Large intestine (tissue), 3 donors: ENCODE results near the gene RGS6. TPM values are rescaled to one million over a fixed set of nuclear protein-coding genes. Genes with fewer than 3 reads are reported as not detected.

Experiments
- DNase-seq, 2 donors: peaks; one replicate each; pipeline versions ENCODE4 v3.0.0 to v3.0.0-alpha.2; 2013
- H3K27ac ChIP-seq: one replicate; pipeline ENCODE4 v1.5.1; 2013; ENCODE audit warnings: low read length
- H3K27me3 ChIP-seq: 2 replicates; pipeline ENCODE4 v1.6.1; 2013; ENCODE audit warnings: low read length; ENCODE audit not compliant: control insufficient read depth, insufficient read depth
- H3K36me3 ChIP-seq: 2 replicates; pipeline ENCODE4 v1.6.1; 2013; ENCODE audit warnings: low read length; ENCODE audit not compliant: control insufficient read depth, insufficient read depth
- H3K4me1 ChIP-seq: one replicate; pipeline ENCODE4 v1.6.1; 2013; ENCODE audit warnings: low read length; ENCODE audit not compliant: control insufficient read depth, insufficient read depth
- H3K4me3 ChIP-seq: one replicate; pipeline ENCODE4 v1.5.1; 2013; ENCODE audit warnings: low read length
- H3K9me3 ChIP-seq: one replicate; pipeline ENCODE4 v1.6.1; 2013; ENCODE audit warnings: mild to moderate bottlenecking, low read depth, low read length, moderate library complexity; ENCODE audit not compliant: control insufficient read depth
- WGBS: methylation state at CpG from one replicate; pipeline ENCODE4 v1.1.5; 2013; ENCODE audit warnings: low lambda C conversion rate; ENCODE audit not compliant: insufficient coverage; 5-methylcytosine and 5-hydroxymethylcytosine counted together
- polyA plus RNA-seq: library from polyadenylated mRNA; unstranded; fragments of 120-200 nt; gene quantifications from one replicate; pipeline ENCODE4 v1.2.1, GENCODE V29; 2013

The RGS6 gene
- polyA plus RNA-seq, 1 donor, result 2.7 TPM

DNA sequence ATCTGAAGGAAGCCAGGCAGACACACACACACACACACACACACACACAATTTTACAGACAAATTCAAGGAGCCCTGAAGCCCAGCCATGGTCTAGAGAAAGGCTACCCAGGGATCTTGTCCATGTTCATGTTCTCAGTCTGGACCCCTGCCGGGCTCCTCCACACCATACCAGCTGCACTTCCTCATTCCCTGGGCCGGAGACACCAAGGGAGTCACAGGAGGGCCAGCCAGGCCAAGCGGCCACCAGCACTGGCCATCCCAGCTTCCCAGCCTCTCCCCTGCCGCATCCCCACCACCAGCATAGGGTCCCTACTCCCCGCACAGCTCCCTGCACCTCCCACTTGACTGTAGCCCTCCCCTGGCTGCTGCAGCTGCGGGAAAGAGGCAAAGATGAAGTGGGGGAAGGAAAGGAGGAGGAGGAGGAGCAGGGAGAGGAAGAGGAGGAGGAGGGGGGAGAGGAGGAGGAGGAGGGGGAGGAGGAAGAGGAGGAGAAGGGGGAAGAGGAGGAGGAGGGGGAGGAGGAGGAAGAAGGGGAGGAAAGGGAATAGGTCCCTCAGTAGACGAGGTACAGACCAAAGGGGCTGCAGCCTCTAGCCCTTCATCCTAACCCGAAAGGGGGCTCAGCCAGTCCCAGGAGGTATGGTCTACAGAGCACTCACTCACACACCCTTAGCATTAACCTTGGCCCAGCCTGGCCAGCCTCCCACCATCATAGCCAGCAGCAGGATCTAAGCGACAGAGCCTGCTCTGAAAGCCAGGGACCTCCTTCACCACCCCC is 668.5 kb downstream of the RGS6 start:
- DNase-seq, result no peak
- Histone ChIP-seq H3K9me3 (no peaks in the 10 kb centered on the region), H3K27me3 (peaks cover 9% of the 10 kb centered on the region), H3K27ac (no peak overlapping the region), H3K36me3 (no peaks in the 10 kb centered on the region), H3K4me3 (no peak overlapping the region), H3K4me1 (no peaks in the 10 kb centered on the region)
- WGBS, result no CpG with 5 or more reads among the region's 9 CpGs

DNA sequence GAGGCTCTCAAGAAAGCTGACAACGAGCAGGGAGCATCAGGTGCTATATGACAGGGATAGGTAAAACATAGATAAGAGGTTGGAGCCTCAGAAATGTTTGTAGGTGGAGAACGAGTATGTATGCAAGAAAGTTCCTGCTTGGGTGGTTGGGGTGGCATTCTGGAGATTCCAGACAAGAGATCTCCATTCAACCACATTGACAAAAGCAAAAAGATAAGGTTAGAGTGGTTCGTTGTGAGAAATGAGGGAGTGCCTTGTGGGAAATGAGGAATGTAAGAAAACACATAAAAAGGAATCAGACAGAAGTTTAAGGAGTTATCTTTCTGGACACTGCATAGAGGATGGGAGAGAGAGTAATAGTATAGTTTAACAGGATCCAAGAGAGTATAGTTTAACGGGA is 671.4 kb downstream of the RGS6 start:
- H3K4me1 ChIP-seq, result no peaks in the 10 kb centered on the region
- no peak for DNase-seq
- H3K4me3 ChIP-seq, result no peak overlapping the region
- no peak overlapping the region for H3K27ac ChIP-seq
- 100% methylated on average over 1 of the region's 4 CpGs for WGBS
- no peaks in the 10 kb centered on the region for H3K36me3 ChIP-seq
- H3K27me3 ChIP-seq, result peaks cover 4% of the 10 kb centered on the region
- H3K9me3 ChIP-seq, result no peaks in the 10 kb centered on the region

DNA sequence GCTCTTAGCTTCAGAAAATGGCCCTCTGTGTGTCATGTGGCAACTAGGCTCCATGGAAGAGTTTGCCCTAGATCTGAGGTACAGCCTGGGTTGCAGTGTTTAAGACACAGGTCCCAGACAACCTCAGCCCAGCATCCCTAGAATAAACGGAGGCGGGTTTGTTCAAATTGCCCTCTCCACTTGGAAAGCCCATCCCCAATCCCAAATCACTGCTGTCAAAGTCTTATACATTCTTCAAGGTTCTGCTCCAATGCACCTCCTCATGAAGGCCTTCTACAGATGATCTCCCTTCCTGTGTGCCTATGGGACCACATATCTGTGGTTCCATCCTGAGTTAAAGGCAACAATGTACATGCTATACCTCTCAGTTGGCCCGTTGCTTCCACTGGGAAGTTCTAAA is 671.9 kb downstream of the RGS6 start:
- Histone ChIP-seq H3K27ac (no peak overlapping the region), H3K27me3 (peaks cover 6% of the 10 kb centered on the region), H3K9me3 (no peaks in the 10 kb centered on the region), H3K36me3 (no peaks in the 10 kb centered on the region), H3K4me3 (no peak overlapping the region), H3K4me1 (no peaks in the 10 kb centered on the region)
- DNase-seq, result no peak
- no CpG with 5 or more reads among the region's 3 CpGs for whole genome bisulfite sequencing

DNA sequence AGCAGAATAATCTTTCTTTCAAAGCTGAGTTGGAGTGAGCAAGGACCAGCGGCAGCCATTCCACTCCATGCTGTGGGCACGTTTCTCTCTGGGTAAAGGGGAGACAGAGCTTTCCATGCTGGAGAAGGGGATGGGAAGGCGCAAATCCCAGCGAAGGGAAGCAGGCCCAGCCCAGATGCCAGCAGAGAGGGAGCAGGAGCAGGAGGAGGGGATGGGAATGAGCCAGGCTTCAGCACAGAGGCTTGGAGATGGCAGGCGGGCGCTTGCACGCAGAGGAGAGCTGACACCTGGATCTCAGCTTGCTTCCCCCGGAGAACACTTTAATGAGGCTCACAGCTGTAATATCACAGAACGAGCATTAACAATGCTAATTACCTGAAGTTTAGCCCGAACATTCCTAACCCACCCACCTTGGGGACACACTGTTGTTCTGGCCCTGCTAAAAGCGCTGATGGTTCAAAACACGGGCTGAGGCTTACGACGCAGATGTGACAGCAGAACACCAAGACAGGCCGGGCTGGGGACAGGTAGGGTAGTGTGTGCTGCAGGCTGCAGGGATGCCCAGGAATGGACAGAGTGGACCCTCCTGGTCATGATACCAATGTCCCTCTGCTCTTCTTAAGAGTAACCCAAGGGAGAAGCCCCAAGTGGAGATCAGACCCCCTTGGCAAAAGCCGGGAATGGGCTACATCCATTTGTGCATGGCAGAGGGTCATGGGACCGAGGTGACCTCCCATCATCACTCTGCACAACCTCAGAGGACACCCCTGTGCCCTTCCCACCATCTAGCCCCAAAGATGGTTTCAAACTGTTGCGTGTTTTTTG is 673.1 kb downstream of the RGS6 start:
- no peaks in the 10 kb centered on the region for H3K9me3 ChIP-seq
- WGBS, result 80% methylated on average over 2 of the region's 18 CpGs
- no peak for DNase-seq
- no peak overlapping the region for H3K4me3 ChIP-seq
- H3K36me3 ChIP-seq, result no peaks in the 10 kb centered on the region
- H3K27ac ChIP-seq, result no peak overlapping the region
- H3K27me3 ChIP-seq, result peaks cover 6% of the 10 kb centered on the region
- H3K4me1 ChIP-seq, result no peaks in the 10 kb centered on the region

DNA sequence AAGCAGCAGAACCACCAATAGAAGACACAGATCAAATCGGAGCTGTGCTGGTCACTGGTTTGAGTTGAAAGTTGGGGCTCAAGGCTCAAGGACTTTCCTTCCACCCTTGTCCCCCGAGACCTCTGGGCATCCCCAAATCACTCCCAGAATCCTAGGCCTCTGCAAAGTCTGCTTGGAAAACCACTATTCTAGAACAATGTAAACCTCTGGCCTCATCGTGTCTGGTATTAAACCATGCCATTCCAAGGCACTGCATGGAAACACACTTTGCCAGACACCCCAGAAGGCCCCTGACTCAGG is 673.6 kb downstream of the RGS6 start:
- Histone ChIP-seq H3K36me3 (no peaks in the 10 kb centered on the region), H3K4me1 (no peaks in the 10 kb centered on the region), H3K9me3 (no peaks in the 10 kb centered on the region), H3K27me3 (peaks cover 6% of the 10 kb centered on the region), H3K4me3 (no peak overlapping the region), H3K27ac (no peak overlapping the region)
- DNase-seq, result no peak
- no CpG with 5 or more reads among the region's 3 CpGs for whole genome bisulfite sequencing

DNA sequence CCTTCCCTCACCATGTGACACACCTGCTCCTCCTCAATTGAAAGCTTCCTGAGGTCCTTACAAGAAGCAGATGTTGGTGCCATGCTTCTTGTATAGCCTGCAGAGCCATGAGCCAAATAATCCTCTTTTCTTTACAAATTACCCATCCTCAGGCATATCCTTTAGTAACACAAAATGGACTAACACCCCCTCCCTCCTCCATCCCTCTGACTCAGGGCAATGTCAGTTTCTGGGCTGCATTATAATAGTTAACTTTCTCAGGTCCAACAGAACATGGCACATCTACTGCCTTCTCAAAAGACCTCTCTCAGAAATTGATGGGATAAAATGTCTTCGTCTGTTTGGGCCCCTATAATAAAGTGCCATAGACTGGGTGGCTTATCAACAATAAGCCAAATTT is 674.6 kb downstream of the RGS6 start:
- Histone ChIP-seq H3K27me3 (peaks cover 6% of the 10 kb centered on the region), H3K27ac (no peak overlapping the region), H3K36me3 (no peaks in the 10 kb centered on the region), H3K9me3 (no peaks in the 10 kb centered on the region), H3K4me1 (no peaks in the 10 kb centered on the region), H3K4me3 (no peak overlapping the region)
- WGBS, result no CpG with 5 or more reads among the region's 1 CpG
- DNase-seq, result no peak

DNA sequence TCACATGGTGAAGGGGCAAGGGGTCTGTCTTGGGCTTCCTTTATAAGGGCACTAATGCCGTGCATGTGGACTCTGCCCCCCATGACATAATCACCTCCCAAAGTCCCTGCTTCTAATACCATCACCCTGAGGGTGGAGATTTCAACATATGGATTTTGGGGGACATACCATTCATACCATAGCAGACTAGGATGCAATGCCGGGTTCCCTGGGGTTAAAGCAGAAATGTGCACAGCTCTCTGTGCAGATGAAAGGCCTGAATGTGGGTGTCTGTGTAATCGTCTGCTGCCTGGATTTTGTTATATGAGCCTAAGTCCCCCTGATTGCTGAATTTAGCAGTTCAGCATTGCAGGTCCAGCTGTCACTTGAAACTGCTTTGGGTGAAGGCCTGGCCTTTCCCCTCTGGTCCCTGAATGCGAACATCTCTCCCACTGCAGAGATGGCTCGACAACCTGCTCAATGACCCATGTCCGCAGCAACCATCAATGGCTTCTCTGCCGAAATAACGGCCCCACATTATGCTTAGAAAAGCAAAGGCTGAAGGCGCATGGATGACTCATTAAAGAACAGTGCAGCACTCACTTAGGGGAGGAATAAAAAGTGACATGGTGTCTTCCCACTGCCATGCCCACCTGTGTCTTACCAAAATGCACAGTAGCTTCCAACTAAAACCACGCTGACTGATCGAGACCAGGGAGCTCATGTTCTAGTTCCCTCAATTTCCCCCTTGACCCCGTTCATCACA is 675.3 kb downstream of the RGS6 start:
- peaks cover 6% of the 10 kb centered on the region for H3K27me3 ChIP-seq
- no CpG with 5 or more reads among the region's 12 CpGs for WGBS
- no peak overlapping the region for H3K4me3 ChIP-seq
- H3K36me3 ChIP-seq, result no peaks in the 10 kb centered on the region
- DNase-seq, result no peak
- H3K4me1 ChIP-seq, result no peaks in the 10 kb centered on the region
- H3K27ac ChIP-seq, result no peak overlapping the region
- H3K9me3 ChIP-seq, result no peaks in the 10 kb centered on the region

DNA sequence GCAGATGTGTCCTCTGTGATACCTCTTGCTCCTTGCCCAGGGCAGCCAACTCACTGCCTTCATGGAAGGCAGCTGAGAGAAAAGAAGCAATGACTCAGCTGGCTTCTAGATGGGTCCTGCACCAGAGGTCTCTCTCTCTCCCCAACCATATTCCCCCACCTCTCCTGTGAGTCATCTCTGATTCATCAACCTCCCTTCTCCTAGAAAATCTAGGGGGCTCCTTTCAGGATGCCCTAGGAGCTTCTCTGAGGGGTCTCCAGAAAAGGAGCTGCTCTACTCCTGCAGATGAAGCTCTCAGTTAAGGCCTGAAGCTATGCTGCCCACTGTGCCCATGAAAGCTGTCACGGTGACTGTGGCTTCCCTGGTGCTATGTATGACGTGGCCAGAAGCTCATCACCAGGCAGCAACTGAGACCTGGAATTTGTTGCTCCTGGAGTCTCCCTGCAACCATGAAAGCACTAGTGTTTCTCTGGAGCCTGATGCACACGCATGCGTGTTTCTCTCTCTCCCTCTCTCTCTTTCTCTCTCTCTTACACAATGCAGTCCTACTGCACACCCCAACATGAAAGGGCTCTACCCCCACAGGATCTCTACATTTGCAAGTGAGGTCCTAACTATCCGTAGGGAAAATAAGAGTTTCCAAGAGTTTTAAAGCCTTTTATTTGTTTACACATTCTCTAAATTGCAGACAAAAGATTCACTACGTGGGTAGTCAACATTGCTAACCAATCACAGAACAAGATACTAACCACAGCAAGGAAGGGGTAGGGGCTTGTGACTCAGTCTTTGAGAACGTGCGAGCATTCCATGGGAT is 676.4 kb downstream of the RGS6 start:
- Histone ChIP-seq H3K4me3 (no peak overlapping the region), H3K27me3 (peaks cover 6% of the 10 kb centered on the region), H3K36me3 (no peaks in the 10 kb centered on the region), H3K27ac (no peak overlapping the region), H3K4me1 (no peaks in the 10 kb centered on the region), H3K9me3 (no peaks in the 10 kb centered on the region)
- no peak for DNase-seq
- no CpG with 5 or more reads among the region's 8 CpGs for WGBS

DNA sequence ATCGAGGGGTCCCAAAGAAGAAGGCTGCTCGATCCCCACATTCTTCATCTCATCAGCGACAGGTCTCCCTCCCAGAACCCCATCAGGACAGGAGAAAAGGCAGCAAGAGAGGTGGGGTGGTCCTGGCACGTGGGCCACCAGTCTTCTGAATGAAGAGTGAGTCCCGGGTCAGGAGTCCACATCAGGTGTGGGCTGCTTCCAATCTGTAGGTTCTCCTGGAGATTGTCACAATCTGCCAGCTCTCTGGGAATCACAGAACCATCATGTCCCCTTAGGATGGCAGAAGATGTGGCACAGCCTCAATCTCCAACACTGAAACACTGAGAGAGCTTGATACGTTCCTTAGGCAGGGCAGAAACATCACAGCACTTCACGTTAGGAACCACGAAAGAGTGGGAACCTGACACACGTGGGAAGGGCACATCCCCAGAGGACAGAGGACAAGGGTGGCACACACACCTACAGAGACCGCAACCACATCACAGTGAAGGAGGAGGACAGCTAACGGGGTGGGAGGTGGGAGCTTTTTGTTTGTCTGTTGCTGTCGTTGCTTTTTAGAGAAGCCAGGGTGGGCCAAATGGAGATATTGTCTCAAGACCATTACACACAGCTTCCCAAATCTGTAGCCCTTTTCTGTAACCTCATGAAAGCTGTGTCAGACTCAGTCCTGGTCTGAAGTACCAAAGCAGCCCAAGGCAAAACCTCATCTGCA is 677.1 kb downstream of the RGS6 start:
- no peak for DNase-seq
- WGBS, result 83% methylated on average over 1 of the region's 12 CpGs
- no peaks in the 10 kb centered on the region for H3K36me3 ChIP-seq

More for the DNA sequence above, 677.1 kb downstream of the RGS6 start:
- H3K27ac ChIP-seq, result no peak overlapping the region
- no peaks in the 10 kb centered on the region for H3K4me1 ChIP-seq
- peaks cover 6% of the 10 kb centered on the region for H3K27me3 ChIP-seq
- no peaks in the 10 kb centered on the region for H3K9me3 ChIP-seq
- H3K4me3 ChIP-seq, result no peak overlapping the region
